Mesenchymal stem cell (in vitro differentiated cells and primary cell): ENCODE measurements around the gene DHX57.
A peak's percentile ranks its signal among the peaks of the same experiment; 100 is the strongest.
"Not testable (repeated sequence)": the region's sequence is repeated elsewhere in the genome, so short reads cannot be mapped to it uniquely, and the experiment has no call there.

ENCODE experiments used
- DNase-seq: peaks from one replicate; pipeline ENCODE4 v3.0.0-alpha.2; 2013
- H2AFZ ChIP-seq: one replicate; pipeline ENCODE4 v1.6.1; 2013; ENCODE audit warnings: low read depth, mild to moderate bottlenecking, control low read depth, inconsistent platforms, low read length, moderate library complexity
- H2AK5ac ChIP-seq: 2 replicates; pipeline ENCODE4 v1.6.1; 2013; ENCODE audit warnings: low read length, moderate library complexity, mild to moderate bottlenecking, inconsistent platforms; ENCODE audit not compliant: severe bottlenecking
- H2BK120ac ChIP-seq: one replicate; pipeline ENCODE4 v1.6.1; 2013; ENCODE audit warnings: low read depth, mild to moderate bottlenecking, inconsistent platforms, low read length, moderate library complexity
- H2BK12ac ChIP-seq, 2 experiments: one replicate each; pipeline ENCODE4 v1.6.1; 2013; ENCODE audit warnings: inconsistent platforms in 2 of 2, low read length in 2 of 2, mild to moderate bottlenecking in 2 of 2, moderate library complexity in 2 of 2, control low read depth in 1 of 2
- H2BK15ac ChIP-seq: one replicate; pipeline ENCODE4 v1.6.1; 2013; ENCODE audit warnings: mild to moderate bottlenecking, low read depth, inconsistent platforms; ENCODE audit not compliant: poor library complexity, severe bottlenecking
- H2BK5ac ChIP-seq: 2 replicates; pipeline ENCODE4 v1.6.1; 2013; ENCODE audit warnings: low read depth, mild to moderate bottlenecking, low read length, control low read depth, inconsistent platforms; ENCODE audit not compliant: poor library complexity, severe bottlenecking
- H3K14ac ChIP-seq, 2 experiments: one replicate each; pipeline ENCODE4 v1.6.1; 2013; ENCODE audit warnings: inconsistent platforms in 2 of 2, low read length in 2 of 2, control low read depth in 1 of 2, mild to moderate bottlenecking in 1 of 2, moderate library complexity in 1 of 2
- H3K18ac ChIP-seq, 2 experiments: one replicate each; pipeline ENCODE4 v1.6.1; 2013; ENCODE audit warnings: inconsistent platforms in 2 of 2, low read length in 2 of 2, control low read depth in 1 of 2, low read depth in 1 of 2, mild to moderate bottlenecking in 1 of 2
- H3K23ac ChIP-seq, 2 experiments: one replicate each; pipeline ENCODE4 v1.6.1; 2013; ENCODE audit warnings: inconsistent platforms in 2 of 2, low read length in 2 of 2, mild to moderate bottlenecking in 2 of 2, moderate library complexity in 2 of 2, control low read depth in 1 of 2
- H3K27ac ChIP-seq: 2 replicates; pipeline ENCODE4 v1.5.1; 2013; ENCODE audit warnings: mild to moderate bottlenecking, moderate library complexity, low read length, control low read depth, inconsistent platforms; ENCODE audit not compliant: poor library complexity, severe bottlenecking
- H3K27me3 ChIP-seq, 2 experiments: 2 replicates each; pipeline versions ENCODE4 v1.6.1 to v1.7.0; 2013; ENCODE audit warnings: low read length in 2 of 2, mild to moderate bottlenecking in 2 of 2, moderate library complexity in 2 of 2, control low read depth in 1 of 2, inconsistent platforms in 1 of 2; ENCODE audit not compliant: control insufficient read depth in 1 of 2, insufficient read depth in 1 of 2
- H3K36me3 ChIP-seq, 2 experiments: 2 replicates each; pipeline versions ENCODE4 v1.6.1 to v1.7.0; 2013; ENCODE audit warnings: low read length in 2 of 2, control low read depth in 1 of 2, inconsistent platforms in 1 of 2, low read depth in 1 of 2, mild to moderate bottlenecking in 1 of 2; ENCODE audit not compliant: insufficient read depth in 2 of 2, control insufficient read depth in 1 of 2
- H3K4ac ChIP-seq, 2 experiments: one replicate each; pipeline ENCODE4 v1.6.1; 2013; ENCODE audit warnings: inconsistent platforms in 2 of 2, low read length in 2 of 2, mild to moderate bottlenecking in 2 of 2, moderate library complexity in 2 of 2, control low read depth in 1 of 2, low read depth in 1 of 2
- H3K4me1 ChIP-seq: 2 replicates; pipeline ENCODE4 v1.6.1; 2013; ENCODE audit warnings: low read depth, low read length, control low read depth; ENCODE audit not compliant: control insufficient read depth, insufficient read depth
- H3K4me2 ChIP-seq: 2 replicates; pipeline ENCODE4 v1.6.1; 2013; ENCODE audit warnings: low read length, mild to moderate bottlenecking, inconsistent platforms; ENCODE audit not compliant: poor library complexity, severe bottlenecking
- H3K4me3 ChIP-seq, 2 experiments: 2 replicates each; pipeline versions ENCODE4 v1.5.1 to v1.7.0; 2013; ENCODE audit warnings: low read length in 2 of 2, mild to moderate bottlenecking in 2 of 2, control low read depth in 1 of 2, low read depth in 1 of 2; ENCODE audit not compliant: insufficient read depth in 1 of 2
- H3K79me1 ChIP-seq: replicated peaks from 2 replicates; pipeline ENCODE4 v1.6.1; 2013; ENCODE audit warnings: mild to moderate bottlenecking, control low read depth, low read length, inconsistent platforms; ENCODE audit not compliant: poor library complexity, severe bottlenecking
- H3K9ac ChIP-seq: 2 replicates; pipeline ENCODE4 v1.7.0; 2013; ENCODE audit warnings: mild to moderate bottlenecking, low read length, moderate library complexity
- H3K9me3 ChIP-seq: 2 replicates; pipeline ENCODE4 v1.7.0; 2013; ENCODE audit warnings: mild to moderate bottlenecking, low read length; ENCODE audit not compliant: control insufficient read depth
- H4K8ac ChIP-seq: one replicate; pipeline ENCODE4 v1.6.1; 2013; ENCODE audit warnings: inconsistent platforms, mild to moderate bottlenecking, low read length, moderate library complexity
- H4K91ac ChIP-seq: one replicate; pipeline ENCODE4 v1.6.1; 2013; ENCODE audit warnings: mild to moderate bottlenecking, low read length, inconsistent platforms
- WGBS: methylation state at CpG from one replicate; pipeline ENCODE4 v1.1.7; 2013; ENCODE audit warnings: mixed read lengths; 5-methylcytosine and 5-hydroxymethylcytosine counted together

DHX57 gene

GRCh38 chr2:38795016-38795415 lies 80.7 kb downstream of the DHX57 start:
- H2BK12ac ChIP-seq, result not testable (repeated sequence)

GRCh38 chr2:38794235-38794946 lies 81.3 kb downstream of the DHX57 start:
- Histone ChIP-seq H2BK120ac (no peak overlapping the region), H3K4ac (no peak overlapping the region), H4K8ac (no peak overlapping the region), H3K23ac (no peak overlapping the region), H3K36me3 (peaks cover 0 to 14% of the 10 kb centered on the region in 2 experiments), H3K4me3 (no peak overlapping the region), H3K18ac (no peak overlapping the region), H3K4me2 (no peak overlapping the region), H2AK5ac (no peak overlapping the region), H3K14ac (no peak overlapping the region), H2AFZ (no peak overlapping the region), H4K91ac (no peak overlapping the region), H3K79me1 (no peaks in the 10 kb centered on the region), H2BK15ac (no peak overlapping the region), H3K9ac (no peak overlapping the region), H3K4me1 (peaks cover 2% of the 10 kb centered on the region), H3K27ac (peak overlapping the region; percentile 3), H3K27me3 (no peaks in the 10 kb centered on the region), H2BK5ac (no peak overlapping the region), H2BK12ac (no peak overlapping the region), H3K9me3 (no peaks in the 10 kb centered on the region)
- no peak for DNase-seq
- 89% methylated on average over 6 of the region's 7 CpGs for WGBS

More at GRCh38 chr2:38795016-38795415, 80.7 kb downstream of the DHX57 start:
- not testable (repeated sequence) for H3K9ac ChIP-seq, H2AK5ac ChIP-seq, H3K4me3 ChIP-seq, H2BK120ac ChIP-seq, H3K23ac ChIP-seq, H2BK15ac ChIP-seq, H3K4me1 ChIP-seq, H3K14ac ChIP-seq, H3K4ac ChIP-seq, H3K27me3 ChIP-seq, H2AFZ ChIP-seq, H4K91ac ChIP-seq, H3K79me1 ChIP-seq, DNase-seq, H2BK5ac ChIP-seq, H3K4me2 ChIP-seq, H3K27ac ChIP-seq, H3K18ac ChIP-seq, H4K8ac ChIP-seq, H3K9me3 ChIP-seq
- peaks cover 0 to 14% of the 10 kb centered on the region in 2 experiments for H3K36me3 ChIP-seq
- WGBS, result over 99% methylated on average over 7 of the region's 7 CpGs

- H3K18ac ChIP-seq, result no peak overlapping the region
- WGBS, result 95% methylated on average over 3 of the region's 5 CpGs
- no peak overlapping the region for H3K4me2 ChIP-seq
- no peak overlapping the region for H3K4me3 ChIP-seq
- no peak overlapping the region for H2BK12ac ChIP-seq
- H2BK120ac ChIP-seq, result no peak overlapping the region
- H3K4ac ChIP-seq, result no peak overlapping the region
- no peak overlapping the region for H2AK5ac ChIP-seq
- no peak overlapping the region for H2BK15ac ChIP-seq
- H3K27ac ChIP-seq, result no peak overlapping the region
- H2BK5ac ChIP-seq, result no peak overlapping the region
- no peak overlapping the region for H3K23ac ChIP-seq
- H3K27me3 ChIP-seq, result no peaks in the 10 kb centered on the region
- H2AFZ ChIP-seq, result no peak overlapping the region
- no peaks in the 10 kb centered on the region for H3K9me3 ChIP-seq
- peaks cover 2% of the 10 kb centered on the region for H3K4me1 ChIP-seq
- H3K9ac ChIP-seq, result no peak overlapping the region
- no peaks in the 10 kb centered on the region for H3K79me1 ChIP-seq
- no peak overlapping the region for H4K8ac ChIP-seq
- no peak for DNase-seq
- peaks cover 0 to 13% of the 10 kb centered on the region in 2 experiments for H3K36me3 ChIP-seq
- H4K91ac ChIP-seq, result no peak overlapping the region
- no peak overlapping the region for H3K14ac ChIP-seq
Measured at GRCh38 chr2:38793511-38793910, 82.2 kb downstream of the DHX57 start.

- no peak overlapping the region for H2BK12ac ChIP-seq
- H2AFZ ChIP-seq, result no peak overlapping the region
- no peak overlapping the region for H2BK5ac ChIP-seq
- H3K27ac ChIP-seq, result no peak overlapping the region
- WGBS, result 46% methylated on average over 2 of the region's 2 CpGs
- no peaks in the 10 kb centered on the region for H3K9me3 ChIP-seq
- no peak overlapping the region for H4K91ac ChIP-seq
- H3K36me3 ChIP-seq, result peaks cover 0 to 6% of the 10 kb centered on the region in 2 experiments
- no peak overlapping the region for H3K9ac ChIP-seq
- no peak overlapping the region for H3K18ac ChIP-seq
- peaks cover 2% of the 10 kb centered on the region for H3K4me1 ChIP-seq
- H3K4me3 ChIP-seq, result no peak overlapping the region
- no peak for DNase-seq
- H4K8ac ChIP-seq, result no peak overlapping the region
- H3K4me2 ChIP-seq, result no peak overlapping the region
- H2AK5ac ChIP-seq, result no peak overlapping the region
- H2BK120ac ChIP-seq, result no peak overlapping the region
- no peaks in the 10 kb centered on the region for H3K27me3 ChIP-seq
- H3K4ac ChIP-seq, result no peak overlapping the region
- H3K23ac ChIP-seq, result no peak overlapping the region
- no peak overlapping the region for H2BK15ac ChIP-seq
- H3K79me1 ChIP-seq, result no peaks in the 10 kb centered on the region
- H3K14ac ChIP-seq, result no peak overlapping the region
Measured at GRCh38 chr2:38792751-38793150, 83.0 kb downstream of the DHX57 start.
